K562 (cell line): Measurements from ENCODE around the gene ADAT3. TPM values are rescaled to one million over a fixed set of nuclear protein-coding genes. Genes with fewer than 3 reads are reported as not detected.

ENCODE experiments used
- ATAC-seq: fragments of 200-7000 bp; cut with Tn5 transposase; 3 replicates; pipeline ENCODE4 v1.9.1; 2020; ENCODE audit warnings: moderate library complexity
- BruUV-seq: library from RNA; stranded (reverse); fragments of 400-500 nt; replicated peaks from 2 replicates; lab custom pipeline; 2021; lab: Mats Ljungman, UMichigan
- CTCF ChIA-PET: fragments of 300-600 bp; formaldehyde crosslinking; extraction: SDS; loops from one replicate; lab custom pipeline; 2021; ENCODE audit warnings: low intra/inter-chr PET ratio; lab: Yijun Ruan, JAX
- POLR2A ChIA-PET: fragments of 300-600, 350-650 bp; sonication (Branson Sonifier 250); formaldehyde crosslinking; extraction: SDS; loops from one replicate; lab custom pipeline; 2021; ENCODE audit warnings: antibody characterized with exemption, inconsistent platforms; lab: Yijun Ruan, JAX
- DNase-seq, 4 experiments: peaks; one replicate each; pipeline versions ENCODE4 v3.0.0 to v3.0.0-alpha.2; 2011 to 2018; ENCODE audit warnings: low spot score in 3 of 4, mixed read lengths in 3 of 4; ENCODE audit errors: extremely low read depth in 1 of 4
- FAIRE-seq: peaks from 2 replicates; lab custom pipeline; 2011; peaks lifted over from hg19 to GRCh38; lab: Jason Lieb, UNC
- H2AFZ ChIP-seq: 2 replicates; pipeline ENCODE4 v1.6.0; 2011; ENCODE audit warnings: low read depth, low read length, control low read depth, inconsistent platforms
- H3K27ac ChIP-seq: fragments of 200-600 bp; 3 replicates; pipeline ENCODE4 v1.8.0; 2011; ENCODE audit warnings: low read depth, mild to moderate bottlenecking, control low read depth, inconsistent platforms, low read length, moderate library complexity, mixed read lengths; ENCODE audit errors: extremely low read depth
- H3K27me3 ChIP-seq, 2 experiments: fragments of 300-600 bp in 1 of 2; 2 replicates in 1 of 2; 3 replicates in 1 of 2; pipeline versions ENCODE4 v1.6.0 to v1.8.0; 2011; ENCODE audit warnings: inconsistent platforms in 2 of 2, low read length in 2 of 2, mild to moderate bottlenecking in 1 of 2, mixed read lengths in 1 of 2, moderate library complexity in 1 of 2; ENCODE audit not compliant: control insufficient read depth in 2 of 2, insufficient read depth in 2 of 2
- H3K36me3 ChIP-seq: fragments of 300-600 bp; 3 replicates; pipeline ENCODE4 v1.8.0; 2011; ENCODE audit warnings: mild to moderate bottlenecking, low read length, inconsistent platforms; ENCODE audit not compliant: control insufficient read depth, insufficient read depth
- H3K4me1 ChIP-seq, 2 experiments: fragments of 200-600 bp in 1 of 2; replicated peaks in 1 of 2; 2 replicates in 1 of 2; 3 replicates in 1 of 2; pipeline versions ENCODE4 v1.5.1 to v1.8.0; 2011; ENCODE audit warnings: inconsistent platforms in 2 of 2, low read length in 2 of 2, mild to moderate bottlenecking in 1 of 2, mixed read lengths in 1 of 2, moderate library complexity in 1 of 2; ENCODE audit not compliant: control insufficient read depth in 2 of 2, insufficient read depth in 2 of 2
- H3K4me2 ChIP-seq: 2 replicates; pipeline ENCODE4 v1.6.1; 2011; ENCODE audit warnings: low read length, control low read depth, inconsistent platforms, mixed read lengths; ENCODE audit not compliant: insufficient read depth
- H3K4me3 ChIP-seq: fragments of 200-600 bp; sonication (generic), shearing (Covaris generic); 2 replicates; pipeline ENCODE4 v1.5.1; 2016; ENCODE audit warnings: control low read depth, inconsistent platforms
- H3K79me2 ChIP-seq: fragments of 200-600 bp; 3 replicates; pipeline ENCODE4 v1.8.0; 2011; ENCODE audit warnings: low read length, inconsistent platforms; ENCODE audit not compliant: control insufficient read depth, insufficient read depth
- H3K9ac ChIP-seq, 2 experiments: 2 replicates each; pipeline versions ENCODE4 v1.6.0 to v1.6.1; 2011; ENCODE audit warnings: low read depth in 2 of 2, low read length in 2 of 2, control low read depth in 1 of 2, inconsistent platforms in 1 of 2, mild to moderate bottlenecking in 1 of 2, mixed read lengths in 1 of 2; ENCODE audit not compliant: insufficient read depth in 1 of 2
- H3K9me1 ChIP-seq: one replicate; pipeline ENCODE4 v1.6.0; 2011; ENCODE audit warnings: inconsistent platforms, mild to moderate bottlenecking, low read length, moderate library complexity; ENCODE audit not compliant: control insufficient read depth, insufficient read depth
- H3K9me3 ChIP-seq: replicated peaks from 2 replicates; pipeline ENCODE4 v1.5.1; 2011; ENCODE audit warnings: low read depth, low read length, inconsistent platforms; ENCODE audit not compliant: control insufficient read depth, insufficient read depth
- H4K20me1 ChIP-seq: replicated peaks from 2 replicates; pipeline ENCODE4 v1.6.1; 2011; ENCODE audit warnings: low read length, inconsistent platforms, mixed read lengths; ENCODE audit not compliant: control insufficient read depth, insufficient read depth
- ASH1L ChIP-seq: fragments of 450-650 bp; IDR thresholded peaks from 2 replicates; pipeline ENCODE4 v1.6.1; 2018; ENCODE audit warnings: borderline replicate concordance, mild to moderate bottlenecking, low read depth; ENCODE audit not compliant: partially characterized antibody
- CC2D1A ChIP-seq: fragments of 450-650 bp; IDR thresholded peaks from 2 replicates; pipeline ENCODE4 v1.6.1; 2017; ENCODE audit warnings: mild to moderate bottlenecking
- FOSL1 ChIP-seq: fragments of 200-800 bp; sonication (Bioruptor generic); conservative IDR thresholded peaks from 2 replicates; pipeline ENCODE4 v1.6.1; 2016; ENCODE audit warnings: missing genetic modification characterization, missing compliant biosample characterization
- FOXA1 ChIP-seq: fragments of 450-650 bp; IDR thresholded peaks from 2 replicates; pipeline ENCODE4 v1.6.1; 2016; ENCODE audit warnings: mild to moderate bottlenecking, borderline replicate concordance
- HOXB6 ChIP-seq: fragments of 250-450 bp; sonication (Bioruptor Pico); IDR thresholded peaks from 2 replicates; pipeline ENCODE4 v1.5.1; 2022; ENCODE audit warnings: mild to moderate bottlenecking, borderline replicate concordance
- KHSRP ChIP-seq: fragments of 450-650 bp; IDR thresholded peaks from 2 replicates; pipeline ENCODE4 v1.6.1; 2017
- NR1H2 ChIP-seq: sonication (generic); formaldehyde crosslinking; IDR thresholded peaks from 2 replicates; pipeline ENCODE4 v1.4.0; 2020; ENCODE audit warnings: mild to moderate bottlenecking, missing genetic modification reagents
- PRPF4 ChIP-seq: fragments of 200-400 bp; formaldehyde crosslinking; IDR thresholded peaks from one replicate; pipeline ENCODE4 v1.6.1; 2017; ENCODE audit warnings: low read length, low read depth, mild to moderate bottlenecking; ENCODE audit not compliant: insufficient read depth, poor library complexity, severe bottlenecking
- PTRF ChIP-seq: fragments of 450-650 bp; IDR thresholded peaks from 2 replicates; pipeline ENCODE4 v1.6.1; 2016; ENCODE audit warnings: mild to moderate bottlenecking, missing genetic modification characterization, missing compliant biosample characterization
- SIX5 ChIP-seq, 2 experiments: IDR thresholded peaks; 2 replicates each; pipeline ENCODE4 v1.6.1; 2011; ENCODE audit warnings: low read length in 2 of 2, borderline replicate concordance in 1 of 2, low read depth in 1 of 2, mild to moderate bottlenecking in 1 of 2, moderate library complexity in 1 of 2; ENCODE audit not compliant: insufficient read depth in 1 of 2
- SMAD2 ChIP-seq: fragments of 150-350 bp; IDR thresholded peaks from 2 replicates; pipeline ENCODE4 v1.6.1; 2014; ENCODE audit warnings: low read depth, mild to moderate bottlenecking, low read length
- SNIP1 ChIP-seq: fragments of 450-650 bp; IDR thresholded peaks from 2 replicates; pipeline ENCODE4 v1.7.1; 2017; ENCODE audit warnings: low read depth, mild to moderate bottlenecking
- SRF ChIP-seq, 2 experiments: fragments of 250-450, 450-650 bp in 1 of 2; sonication (Bioruptor Pico) in 1 of 2; sonication (generic) in 1 of 2; formaldehyde crosslinking; IDR thresholded peaks; 2 replicates each; pipeline versions ENCODE4 v1.5.0 to v1.5.1; 2020 to 2022; ENCODE audit warnings: mild to moderate bottlenecking in 1 of 2, missing genetic modification reagents in 1 of 2
- SRSF3 ChIP-seq: fragments of 200-400 bp; formaldehyde crosslinking; IDR thresholded peaks from 2 replicates; pipeline ENCODE4 v1.6.1; 2016; ENCODE audit warnings: mild to moderate bottlenecking, low read length, moderate library complexity; ENCODE audit not compliant: insufficient read depth
- TAF1 ChIP-seq: IDR thresholded peaks from 2 replicates; pipeline ENCODE4 v1.6.1; 2011; ENCODE audit warnings: mild to moderate bottlenecking, low read length, moderate library complexity; ENCODE audit not compliant: insufficient read depth, control insufficient read depth, severe bottlenecking; ENCODE audit errors: extremely low read depth
- TBP ChIP-seq: optimal IDR thresholded peaks from 2 replicates; pipeline ENCODE3; 2011; ENCODE audit warnings: low read depth, low read length, improper control_type of control experiment
- THRB ChIP-seq: fragments of 450-650 bp; formaldehyde crosslinking; conservative IDR thresholded peaks from 2 replicates; pipeline ENCODE4 v1.4.0; 2022; ENCODE audit warnings: mild to moderate bottlenecking, missing genetic modification characterization
- ZNF197 ChIP-seq: fragments of 200-800 bp; sonication (Bioruptor generic); IDR thresholded peaks from 2 replicates; pipeline ENCODE4 v1.6.1; 2016; ENCODE audit warnings: low read depth, missing genetic modification characterization, missing compliant biosample characterization
- ZNF780A ChIP-seq: fragments of 250-450 bp; sonication (Bioruptor Pico); IDR thresholded peaks from 2 replicates; pipeline ENCODE4 v1.5.0; 2021; ENCODE audit warnings: mild to moderate bottlenecking
- WGBS: fragments of 100-300 bp; shearing (Covaris generic); methylation state at CpG from one replicate; pipeline ENCODE4 v1.1.6; 2016; ENCODE audit warnings: low coverage, mixed read lengths; ENCODE audit not compliant: insufficient coverage; ENCODE audit errors: missing lambda C conversion rate; 5-methylcytosine and 5-hydroxymethylcytosine counted together
- in situ Hi-C: fragments of 300-500 bp; cut with MboI; formaldehyde crosslinking; loops from 4 replicates; pipeline ENCODE4 v1.15.0; 2018; ENCODE audit warnings: inconsistent platforms, mixed read lengths
- intact Hi-C: fragments of 100-400 bp; cut with micrococcal nuclease; formaldehyde crosslinking; loops from 2 replicates; pipeline ENCODE4 v1.14.2; 2022
- polyA plus RNA-seq, 8 experiments: library from polyadenylated mRNA; depleted of rRNA in 4 of 8; stranded (reverse) in 5 of 8; unstranded in 3 of 8; fragments of >200 nt; fragmentation: Nextera tagmentation in 2 of 8; fragmentation: Illumina TruSeq in 1 of 8; extraction: Ambion mirVana in 2 of 8; extraction: Trizol in 1 of 8; gene quantifications; 2 replicates each; pipeline versions ENCODE4 v1.2.1 to v1.2.3, GENCODE V29; 2011 to 2014; ENCODE audit warnings: inconsistent platforms in 1 of 8, missing spikeins in 1 of 8
- total RNA-seq, 7 experiments: library from RNA; depleted of rRNA in 6 of 7; stranded (reverse); fragments of >200 nt in 6 of 7; fragmentation: Illumina TruSeq in 2 of 7; extraction: Trizol in 2 of 7; gene quantifications; 2 replicates each; pipeline versions ENCODE4 v1.2.1 to v1.2.3, GENCODE V29; 2011 to 2021; ENCODE audit warnings: low replicate concordance in 1 of 7
- TF ChIP-seq, protein P1 (sequence below): sonication (generic); formaldehyde crosslinking; IDR thresholded peaks from 2 replicates; pipeline ENCODE4 v1.8.0; 2022; ENCODE audit warnings: mild to moderate bottlenecking, missing genetic modification reagents
- TF ChIP-seq, protein P2 (sequence below), 2 experiments: fragments of 250-450 bp in 1 of 2; fragments of 450-650 bp in 1 of 2; sonication (Bioruptor Pico) in 1 of 2; IDR thresholded peaks; 2 replicates each; pipeline versions ENCODE4 v1.6.1 to v1.8.0; 2016 to 2021; ENCODE audit warnings: mild to moderate bottlenecking in 2 of 2, moderate library complexity in 2 of 2, missing compliant biosample characterization in 1 of 2, missing genetic modification characterization in 1 of 2

ADAT3 gene
- total and polyA plus RNA-seq, 9 of the 15 experiments (the other 6 are each of a cell fraction or from before 2014, with no cell fraction given) = 0.67 to 15.6 (median 7.8) TPM; not detected in 4

GRCh38 chr19:1863328-1863637, 41.9 kb upstream of the ADAT3 start, which contains the start of gene KLF16:
KLF16 (minus strand) TSS chr19:1863579; CDS start chr19:1863497, 82 bp downstream.
- Histone ChIP-seq H3K36me3 (no peaks in the 10 kb centered on the region; the same call in 2 of the 3 replicates), H4K20me1 (peaks cover 28% of the 10 kb centered on the region), H3K4me3 (peak within 1 kb of the TSS; percentile 95), H3K4me1 (peaks cover 37 to 77% of the 10 kb centered on the region in 2 experiments), H3K79me2 (peaks cover 55% of the 10 kb centered on the region), H3K9me3 (no peaks in the 10 kb centered on the region), H3K27me3 (no peaks in the 10 kb centered on the region), H3K9ac (peak within 1 kb of the TSS; percentile 97), H3K27ac (peak within 1 kb of the TSS; percentile 99), H3K4me2 (peak within 1 kb of the TSS; percentile 83), H2AFZ (peak within 1 kb of the TSS; percentile 92), H3K9me1 (peaks cover 5% of the 10 kb centered on the region)
- in situ Hi-C loops = no loop called here
- ChIA-PET CTCF (no interaction called here), POLR2A (no interaction called here)
- no peak for DNase-seq
- no CpG with 5 or more reads among the region's 63 CpGs for WGBS
- intact Hi-C loops = loop anchor here (1.0 kb wide), 1 partner anchor 41 kb away; no protein-coding TSS in a partner anchor
- FAIRE-seq = no peak
- no TSS peak for BruUV-seq
- no peak for ATAC-seq
- TF ChIP-seq CC2D1A (no peak), ZNF780A (CRISPR knock-in tag) (no peak), ZNF197 (no peak; the same call in 1 of the 2 replicates), SIX5 (IDR thresholded peaks at IDR 0.05; ENCODE audit: borderline replicate concordance in 1 of 2, insufficient read depth in 1 of 2, low read depth in 1 of 2, low read length in 2 of 2) (no peak), PTRF (no peak), TBP (peak; percentile 21), FOSL1 (tag) (0 out of 2 replicates have a peak, but pooled peaks have one; percentile 25), SRSF3 (no peak), TAF1 (peak; percentile 57), ASH1L (no peak), KHSRP (no peak), FOXA1 (no peak), SRF (CRISPR knock-in tag; IDR thresholded peaks at IDR 0.05) (no peak), SMAD2 (no peak), SNIP1 (no peak), HOXB6 (CRISPR knock-in tag) (no peak), THRB (no peak), NR1H2 (CRISPR knock-in tag) (no peak), PRPF4 (no peak)
- TF ChIP-seq, protein P1, sequence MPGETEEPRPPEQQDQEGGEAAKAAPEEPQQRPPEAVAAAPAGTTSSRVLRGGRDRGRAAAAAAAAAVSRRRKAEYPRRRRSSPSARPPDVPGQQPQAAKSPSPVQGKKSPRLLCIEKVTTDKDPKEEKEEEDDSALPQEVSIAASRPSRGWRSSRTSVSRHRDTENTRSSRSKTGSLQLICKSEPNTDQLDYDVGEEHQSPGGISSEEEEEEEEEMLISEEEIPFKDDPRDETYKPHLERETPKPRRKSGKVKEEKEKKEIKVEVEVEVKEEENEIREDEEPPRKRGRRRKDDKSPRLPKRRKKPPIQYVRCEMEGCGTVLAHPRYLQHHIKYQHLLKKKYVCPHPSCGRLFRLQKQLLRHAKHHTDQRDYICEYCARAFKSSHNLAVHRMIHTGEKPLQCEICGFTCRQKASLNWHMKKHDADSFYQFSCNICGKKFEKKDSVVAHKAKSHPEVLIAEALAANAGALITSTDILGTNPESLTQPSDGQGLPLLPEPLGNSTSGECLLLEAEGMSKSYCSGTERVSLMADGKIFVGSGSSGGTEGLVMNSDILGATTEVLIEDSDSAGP = no peak
- TF ChIP-seq, protein P2, sequence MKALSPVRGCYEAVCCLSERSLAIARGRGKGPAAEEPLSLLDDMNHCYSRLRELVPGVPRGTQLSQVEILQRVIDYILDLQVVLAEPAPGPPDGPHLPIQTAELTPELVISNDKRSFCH (CRISPR knock-in tag; IDR thresholded peaks at IDR 0.05) = no peak
- TF ChIP-seq, protein P2 (tag; IDR thresholded peaks at IDR 0.05) = no peak
